GM21360 (cell line): ENCODE results near the gene LRRC3.
"Not testable (repeated sequence)": the region's sequence is repeated elsewhere in the genome, so short reads cannot be mapped to it uniquely, and the experiment has no call there.

Experiments
- ATAC-seq: cut with Tn5 transposase; IDR thresholded peaks from one replicate; pipeline ENCODE4 v1.9.1; 2021; ENCODE audit warnings: mild to moderate bottlenecking, moderate library complexity; ENCODE audit not compliant: unreplicated experiment

LRRC3 gene

DNA sequence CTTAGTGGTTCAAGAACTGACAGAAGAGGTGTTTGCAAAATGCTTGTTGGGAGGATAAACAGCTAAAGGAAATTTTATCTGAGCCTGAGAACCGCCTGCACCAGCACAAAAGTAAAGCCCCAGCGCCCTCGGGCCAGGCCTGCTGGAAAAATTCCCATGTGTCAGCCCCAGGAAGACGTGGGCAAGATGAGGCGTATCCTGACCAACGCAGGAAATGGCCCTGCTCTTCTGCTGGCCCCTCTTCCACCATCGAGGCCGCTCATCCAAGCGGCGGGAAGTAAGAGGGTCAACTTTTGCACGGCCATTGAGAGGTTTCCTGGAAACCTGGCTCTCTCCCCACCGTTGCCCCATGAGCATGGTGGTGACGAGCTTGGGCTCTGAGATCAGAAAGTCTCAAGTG is 39.6 kb downstream of the LRRC3 start:
- no peak for ATAC-seq

DNA sequence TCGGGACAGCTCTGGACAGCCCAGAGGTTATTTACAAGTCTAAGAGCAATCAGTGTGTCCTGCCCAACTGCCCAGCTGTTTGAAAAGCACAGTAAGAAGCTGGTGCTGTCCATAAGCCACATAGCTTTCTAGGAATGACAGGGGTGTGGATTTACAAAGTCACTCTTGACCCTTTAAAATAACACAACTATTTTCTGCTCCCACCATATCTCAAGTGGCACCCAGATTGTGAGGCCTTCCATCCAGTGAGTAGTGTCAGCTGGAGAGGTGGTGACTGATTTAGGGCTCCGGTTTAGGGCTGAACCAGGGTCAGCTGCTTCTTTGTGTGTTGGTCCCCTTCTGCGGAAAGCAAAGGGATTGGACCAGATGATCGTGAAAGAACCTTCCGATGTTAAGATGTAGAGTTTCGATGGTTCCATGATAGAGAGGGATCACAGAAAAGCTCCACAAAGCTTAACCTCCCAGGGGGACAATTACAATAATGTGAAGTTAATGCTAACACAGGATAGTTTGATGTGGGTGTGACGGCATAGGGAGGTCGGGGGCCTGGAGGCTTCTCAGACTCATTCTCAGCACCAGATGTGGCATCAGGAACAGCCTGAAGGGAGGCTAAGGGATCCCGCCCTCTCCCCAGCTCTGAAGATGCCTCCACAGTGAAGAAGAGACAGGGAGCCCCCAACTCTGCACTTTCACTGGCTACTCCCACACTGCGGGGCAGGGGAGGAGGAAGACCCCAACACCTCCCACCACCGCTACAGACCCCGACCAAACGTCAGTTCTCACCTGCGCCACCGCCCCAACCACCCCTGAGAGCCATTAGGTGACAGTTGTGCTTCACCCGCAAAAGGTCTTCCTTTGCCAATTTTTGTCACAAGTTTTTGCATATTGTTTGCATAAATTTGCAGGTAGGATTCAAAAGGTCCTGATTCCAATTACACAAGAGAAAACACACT is 40.6 kb downstream of the LRRC3 start:
- no peak for ATAC-seq

DNA sequence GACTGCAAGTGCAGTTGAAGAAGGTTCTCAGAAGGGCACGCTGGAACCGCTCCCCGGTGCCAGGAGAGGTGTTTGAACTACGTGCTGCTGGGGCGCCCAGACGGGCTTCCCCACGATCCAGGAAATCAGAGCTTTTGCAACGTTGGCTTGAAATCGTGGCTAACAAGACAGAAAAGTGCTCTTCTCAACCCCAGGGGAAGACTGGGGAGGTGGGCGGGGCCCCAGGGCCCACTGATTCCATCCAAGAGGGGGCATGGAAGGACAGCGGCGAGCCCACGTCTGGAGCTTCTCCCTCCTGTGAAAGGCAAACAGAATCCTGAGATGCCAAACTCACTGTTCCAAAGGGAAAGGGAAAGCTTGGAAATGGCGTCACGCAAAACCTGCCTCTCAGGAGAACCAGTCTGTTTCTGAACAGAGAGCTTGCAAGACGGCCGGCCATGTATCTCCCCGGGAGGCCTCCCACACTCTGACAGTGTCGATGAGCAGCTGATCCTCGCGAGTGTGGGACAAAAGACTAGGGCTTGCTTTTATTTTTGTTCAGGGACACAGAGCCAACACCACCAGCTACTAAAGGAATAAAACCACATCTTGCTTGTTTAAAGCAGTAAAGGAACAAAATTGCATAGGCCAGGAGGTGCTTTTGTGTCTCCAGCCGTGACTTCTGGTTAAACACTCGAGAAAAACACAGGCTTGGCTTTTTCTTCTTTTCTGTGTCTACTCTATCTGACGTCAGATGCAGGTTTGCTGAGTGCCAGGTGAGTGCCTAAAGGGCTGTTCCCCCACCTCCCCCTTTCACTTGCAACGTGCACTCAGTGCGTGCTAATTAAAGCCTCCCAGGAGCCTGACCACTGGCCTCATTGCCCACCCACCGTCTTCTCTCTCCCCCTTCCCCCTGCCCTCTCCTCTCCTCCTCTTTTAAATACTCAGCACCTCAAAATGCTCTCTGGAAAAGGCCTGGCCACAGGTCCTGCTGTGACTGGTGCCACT is 41.5 kb downstream of the LRRC3 start:
- ATAC-seq: no peak

DNA sequence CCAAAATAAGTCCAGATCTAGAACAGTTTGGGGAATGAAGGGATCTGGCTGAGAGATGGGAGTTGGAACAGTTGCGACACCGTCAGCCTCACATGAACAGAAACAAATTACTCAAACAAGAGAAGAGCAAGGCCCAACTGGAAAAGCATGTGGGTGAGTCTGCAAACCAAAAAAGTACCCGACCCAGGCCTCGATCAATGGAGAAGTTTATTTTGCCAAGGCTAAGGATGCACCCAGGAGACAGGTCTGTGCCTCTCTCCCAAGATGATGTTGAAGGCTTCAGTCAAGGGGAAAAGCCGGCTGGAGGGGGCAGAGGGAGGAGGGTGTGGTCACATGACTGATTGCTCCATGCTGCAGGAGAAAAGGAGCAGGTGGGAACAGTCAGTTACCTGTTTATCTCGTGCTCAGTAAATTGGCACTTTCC is 42.4 kb downstream of the LRRC3 start:
- no peak for ATAC-seq

DNA sequence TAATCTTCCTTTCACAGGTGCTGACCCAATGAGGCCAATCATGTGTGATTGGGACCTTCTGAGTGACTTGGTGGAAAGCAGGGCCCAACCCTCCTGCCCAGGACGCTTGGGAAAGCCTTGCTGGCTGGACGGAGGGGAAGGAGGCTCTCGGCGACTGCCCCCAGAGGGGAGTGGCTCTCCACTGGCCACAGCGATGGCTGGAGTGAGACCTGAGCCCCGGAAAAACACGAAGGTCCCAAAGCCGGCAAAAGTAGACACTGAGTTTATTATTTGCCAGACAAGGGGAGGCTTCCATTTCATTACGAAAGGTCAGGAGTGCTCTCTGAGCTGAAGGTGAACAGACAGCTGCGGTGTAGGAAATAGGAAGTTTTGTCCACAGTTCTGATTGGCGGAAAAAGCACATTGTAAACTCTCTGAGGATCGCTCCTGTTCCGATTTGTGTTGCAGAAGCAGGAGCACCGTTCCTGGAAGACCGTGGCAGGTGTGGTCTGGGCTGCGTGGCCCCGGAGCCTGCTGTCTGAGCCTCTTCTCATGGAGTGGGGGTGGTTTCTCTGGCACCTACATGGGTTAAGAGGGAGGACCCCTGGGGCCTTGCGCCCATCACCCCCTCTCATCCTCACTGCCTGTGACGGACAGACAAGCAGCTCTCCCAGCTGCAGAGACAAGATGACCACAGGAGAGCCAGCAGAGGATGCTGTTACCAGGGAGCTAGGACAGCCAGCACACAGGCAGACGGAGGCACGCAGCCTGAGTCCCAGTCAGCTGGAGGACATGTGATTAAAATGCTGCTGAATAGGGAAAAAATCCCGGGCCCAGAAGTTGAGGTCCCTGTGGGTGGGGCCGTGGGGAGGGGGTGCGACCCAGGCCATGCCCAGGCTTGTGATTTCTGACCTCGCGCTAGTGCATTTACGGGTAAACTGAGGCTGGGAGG is 43.2 kb downstream of the LRRC3 start:
- ATAC-seq: no peak

DNA sequence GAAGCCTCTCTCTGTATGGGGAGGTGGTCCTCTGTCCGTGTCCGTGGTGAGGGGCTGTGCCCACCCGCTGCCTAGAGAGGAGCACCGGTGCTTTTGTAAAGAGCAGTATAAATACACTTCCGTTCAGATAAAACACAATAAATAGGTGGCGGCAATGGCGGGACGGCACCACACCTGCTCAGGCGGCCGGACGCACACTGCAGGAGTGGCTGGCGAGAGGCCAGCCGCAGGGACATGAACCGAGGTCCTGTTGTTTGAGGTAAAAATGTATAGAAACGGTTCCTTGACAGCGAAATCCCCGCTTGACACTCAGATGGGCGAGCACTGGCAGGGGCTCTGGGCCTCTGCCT is 43.9 kb downstream of the LRRC3 start:
- ATAC-seq: no peak

DNA sequence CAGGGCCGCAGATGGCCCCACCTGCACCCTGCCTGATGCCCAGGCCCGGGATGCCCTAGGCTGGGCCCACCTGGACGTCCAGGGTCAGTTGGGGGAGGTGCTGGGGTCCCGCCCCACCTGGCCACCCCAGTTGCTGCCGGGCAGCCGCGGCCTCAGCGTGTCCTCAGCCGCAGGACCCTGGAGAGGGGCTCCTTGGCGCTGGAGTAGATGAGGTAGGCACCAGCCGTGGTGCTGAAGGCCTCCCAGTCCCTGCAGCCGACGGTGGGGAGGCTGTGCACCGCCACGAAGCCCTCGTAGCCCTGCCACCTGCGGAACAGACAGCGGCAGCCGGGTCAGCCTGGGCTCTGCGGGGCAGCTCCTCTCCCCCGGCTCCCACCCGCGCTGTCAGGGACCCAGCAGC is 44.3 kb downstream of the LRRC3 start:
- ATAC-seq: no peak

DNA sequence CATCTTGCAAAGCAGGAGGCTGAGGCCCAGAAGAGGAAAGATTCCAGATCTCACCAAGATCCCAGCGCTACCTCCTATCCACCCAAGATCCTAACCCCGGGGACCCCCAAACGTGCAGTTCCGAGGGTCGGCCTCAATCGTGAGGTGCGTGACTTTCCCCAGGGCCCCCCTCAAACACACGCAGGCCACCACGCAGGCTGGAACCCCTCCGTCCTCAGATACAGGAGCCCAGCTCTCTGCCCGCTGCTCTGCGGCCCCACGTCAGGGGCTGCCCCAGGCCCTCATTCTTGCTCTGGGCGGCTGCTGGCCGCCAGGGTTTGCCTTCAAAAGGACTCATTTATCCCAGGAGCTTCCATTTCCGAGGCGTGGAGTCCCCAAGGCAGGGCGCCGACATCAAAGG is 44.8 kb downstream of the LRRC3 start:
- no peak for ATAC-seq

DNA sequence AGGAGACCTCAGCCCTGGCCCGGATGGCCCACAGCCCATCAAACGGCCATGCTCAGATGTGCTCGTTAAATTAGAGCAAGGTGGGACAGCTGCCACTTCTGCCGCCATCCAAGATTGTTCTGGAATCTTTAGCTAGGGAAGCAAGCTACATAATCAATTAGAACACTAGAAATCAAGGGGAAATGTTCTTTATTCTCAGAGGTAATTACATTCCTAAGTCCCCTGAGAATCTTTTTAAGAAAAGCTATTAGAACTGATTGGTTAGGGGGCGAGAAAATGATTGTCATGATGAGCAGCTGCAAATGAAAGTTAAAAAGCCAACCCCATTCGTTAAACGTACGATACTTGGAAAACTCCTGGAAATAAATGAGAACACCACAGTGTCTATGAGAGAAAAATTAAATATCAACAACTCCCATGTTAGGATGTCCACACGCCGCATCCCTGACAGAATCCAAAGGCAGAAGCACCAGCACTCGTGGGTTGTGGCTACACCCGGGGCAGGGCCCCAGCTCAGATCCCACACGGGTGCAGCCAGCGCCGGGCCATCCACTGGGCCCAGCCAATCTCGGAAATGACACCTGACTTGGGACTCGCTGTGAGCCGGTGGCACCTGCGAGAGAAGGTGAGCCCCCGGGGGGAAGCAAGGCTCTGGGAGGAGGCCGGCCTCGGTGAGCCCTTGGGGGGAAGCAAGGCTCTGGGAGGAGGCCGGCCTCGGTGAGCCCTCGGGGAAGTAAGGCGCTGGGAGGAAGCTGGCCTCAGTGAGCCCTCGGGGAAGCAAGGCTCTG is 47.1 kb downstream of the LRRC3 start:
- no peak for ATAC-seq

DNA sequence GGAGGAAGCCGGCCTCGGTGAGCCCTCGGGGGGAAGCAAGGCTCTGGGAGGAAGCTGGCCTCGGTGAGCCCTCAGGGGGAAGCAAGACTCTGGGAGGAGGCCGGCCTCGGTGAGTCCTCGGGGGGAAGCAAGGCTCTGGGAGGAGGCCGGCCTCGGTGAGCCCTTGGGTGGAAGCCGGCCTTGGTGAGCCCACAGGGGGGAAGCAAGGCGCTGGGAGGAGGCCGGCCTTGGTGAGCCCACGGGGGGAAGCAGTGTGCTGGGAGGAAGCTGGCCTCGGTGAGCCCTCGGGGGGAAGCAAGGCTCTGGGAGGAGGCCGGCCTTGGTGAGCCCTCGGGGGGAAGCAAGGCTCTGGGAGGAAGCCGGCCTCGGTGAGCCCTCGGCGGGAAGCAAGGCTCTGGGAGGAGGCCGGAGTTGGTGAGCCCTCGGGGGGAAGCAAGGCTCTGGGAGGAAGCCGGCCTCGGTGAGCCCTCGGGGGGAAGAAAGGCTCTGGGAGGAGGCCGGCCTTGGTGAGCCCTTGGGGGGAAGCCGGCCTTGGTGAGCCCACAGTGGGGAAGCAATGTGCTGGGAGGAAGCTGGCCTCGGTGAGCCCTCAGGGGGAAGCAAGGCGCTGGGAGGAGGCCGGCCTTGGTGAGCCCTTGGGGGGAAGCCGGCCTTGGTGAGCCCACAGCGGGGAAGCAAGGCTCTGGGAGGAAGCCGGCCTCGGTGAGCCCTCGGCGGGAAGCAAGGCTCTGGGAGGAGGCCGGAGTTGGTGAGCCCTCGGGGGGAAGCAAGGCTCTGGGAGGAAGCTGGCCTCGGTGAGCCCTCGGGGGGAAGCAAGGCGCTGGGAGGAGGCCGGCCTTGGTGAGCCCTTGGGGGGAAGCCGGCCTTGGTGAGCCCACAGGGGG is 47.9 kb downstream of the LRRC3 start:
- not testable (repeated sequence) for ATAC-seq

DNA sequence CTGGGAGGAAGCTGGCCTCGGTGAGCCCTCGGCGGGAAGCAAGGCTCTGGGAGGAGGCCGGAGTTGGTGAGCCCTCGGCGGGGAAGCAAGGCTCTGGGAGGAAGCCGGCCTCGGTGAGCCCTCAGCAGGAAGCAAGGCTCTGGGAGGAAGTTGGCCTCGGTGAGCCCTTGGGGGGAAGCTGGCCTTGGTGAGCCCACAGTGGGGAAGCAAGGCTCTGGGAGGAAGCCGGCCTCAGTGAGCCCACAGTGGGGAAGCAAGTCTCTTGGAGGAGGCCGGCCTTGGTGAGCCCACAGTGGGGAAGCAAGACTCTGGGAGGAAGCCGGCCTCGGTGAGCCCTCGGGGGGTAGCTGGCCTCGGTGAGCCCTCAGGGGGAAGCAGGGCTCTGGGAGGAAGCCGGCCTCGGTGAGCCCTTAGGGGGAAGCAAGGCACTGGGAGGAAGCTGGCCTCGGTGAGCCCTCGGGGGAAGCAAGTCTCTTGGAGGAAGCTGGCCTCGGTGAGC is 48.6 kb downstream of the LRRC3 start:
- ATAC-seq: no peak

DNA sequence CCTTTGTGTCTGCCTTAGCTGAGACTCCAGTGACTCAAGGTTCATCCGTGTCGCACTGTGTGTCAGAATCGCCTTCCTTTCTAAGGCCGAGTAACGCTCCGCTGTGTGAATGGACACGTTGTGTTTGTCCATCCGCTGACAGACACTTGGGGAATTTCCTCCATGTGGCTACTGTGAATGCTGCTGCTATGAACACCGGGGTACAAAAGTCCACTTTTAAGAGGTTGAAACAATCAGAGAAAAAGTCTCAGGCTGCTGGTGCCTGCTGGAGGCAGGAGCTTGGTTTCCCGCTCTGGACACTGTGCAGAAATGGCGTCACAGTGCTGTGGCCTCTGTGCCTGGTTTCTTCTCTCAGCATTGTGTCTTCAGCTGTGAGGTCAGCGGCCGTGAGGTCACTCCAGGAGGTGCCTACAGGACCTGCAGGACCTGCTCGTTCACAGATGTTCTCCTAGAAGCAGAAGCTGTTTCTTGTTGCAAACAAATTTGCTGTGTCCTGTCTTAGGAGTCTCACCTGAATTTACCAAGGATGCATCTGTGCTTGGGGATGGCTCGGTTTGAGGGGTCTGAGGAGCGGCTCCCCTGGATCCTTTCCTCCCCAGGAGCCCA is 50.5 kb downstream of the LRRC3 start:
- ATAC-seq: no peak

DNA sequence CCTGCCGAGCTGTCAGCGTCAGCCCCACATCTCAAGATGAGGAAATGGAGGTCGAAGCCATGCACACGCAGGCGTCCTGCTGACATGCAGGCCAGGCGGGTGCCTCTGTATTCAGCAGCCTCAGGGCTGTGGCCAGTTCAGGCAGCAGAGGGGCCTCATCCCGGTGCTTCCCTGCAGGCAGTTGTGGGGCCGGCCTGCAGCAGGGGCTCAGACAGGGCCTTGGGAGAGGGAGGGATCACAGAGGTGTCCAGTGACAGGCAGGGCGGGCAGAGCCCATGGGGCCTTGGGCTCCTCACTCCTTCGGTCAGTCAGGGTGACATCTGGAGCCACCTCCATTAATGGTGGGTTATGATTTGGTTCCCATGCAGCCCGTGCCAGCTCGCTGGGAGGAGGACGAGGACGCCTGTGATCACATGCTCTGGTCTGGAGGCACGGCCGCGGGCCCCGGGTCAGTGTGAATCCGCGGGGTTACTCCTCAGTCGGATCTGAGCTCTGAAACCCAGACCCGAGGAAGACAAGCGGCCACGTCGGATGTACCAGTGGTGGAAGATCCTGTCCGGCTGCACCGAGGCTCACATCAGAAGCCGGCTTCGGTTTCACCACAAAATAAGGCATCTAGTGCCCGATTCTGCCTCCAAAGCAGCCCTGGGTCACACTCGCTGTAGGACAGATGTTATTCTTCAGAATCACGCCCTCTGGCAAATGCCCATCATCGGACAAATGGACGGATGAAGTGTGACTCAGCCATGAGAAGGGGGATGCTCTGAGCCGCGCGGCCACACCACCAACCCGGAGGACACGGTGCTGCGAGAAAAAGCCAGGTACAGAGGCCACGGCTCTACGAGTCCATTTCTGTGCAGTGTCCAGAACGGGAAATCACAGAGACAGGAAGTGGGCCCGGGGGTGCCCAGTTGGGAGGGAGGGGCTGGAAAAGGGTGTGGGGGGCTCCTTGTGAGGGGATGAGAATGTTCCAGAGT is 51.3 kb downstream of the LRRC3 start:
- no peak for ATAC-seq

DNA sequence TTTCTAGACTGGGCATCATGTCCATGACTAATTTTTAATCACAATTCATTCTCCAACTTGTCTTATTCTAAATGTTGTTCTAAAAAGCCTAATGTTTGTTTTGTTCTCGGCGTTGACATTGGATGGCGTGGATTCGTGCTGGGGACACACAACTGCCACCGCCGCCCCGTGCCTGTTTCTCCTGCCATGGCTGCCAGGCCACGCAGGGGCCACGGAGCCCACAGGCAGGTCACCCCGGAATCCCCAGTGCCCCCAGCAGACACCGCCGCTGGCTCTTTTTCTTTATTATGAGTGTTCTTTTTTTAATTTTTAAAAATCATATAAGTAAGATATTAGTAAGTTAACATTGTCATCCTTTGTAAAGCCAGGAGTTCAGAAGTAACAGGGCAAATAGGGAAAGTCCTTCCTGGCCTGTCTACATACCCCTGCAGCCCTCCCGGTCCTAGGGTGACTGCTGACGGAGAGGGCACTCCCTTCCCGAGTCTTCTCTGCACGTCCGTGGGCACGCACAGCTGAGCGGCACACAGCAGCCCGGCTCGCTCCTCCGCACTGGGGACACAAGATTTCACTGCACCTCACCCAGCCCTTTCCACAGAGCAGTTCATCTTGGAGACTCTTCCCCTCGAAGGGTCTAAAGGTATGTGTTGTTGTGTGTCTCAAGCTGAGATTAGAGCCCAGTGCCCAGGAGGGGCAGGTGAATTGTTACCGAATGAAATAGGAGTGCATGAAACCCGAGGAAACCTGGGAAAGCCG is 52.5 kb downstream of the LRRC3 start:
- no peak for ATAC-seq

DNA sequence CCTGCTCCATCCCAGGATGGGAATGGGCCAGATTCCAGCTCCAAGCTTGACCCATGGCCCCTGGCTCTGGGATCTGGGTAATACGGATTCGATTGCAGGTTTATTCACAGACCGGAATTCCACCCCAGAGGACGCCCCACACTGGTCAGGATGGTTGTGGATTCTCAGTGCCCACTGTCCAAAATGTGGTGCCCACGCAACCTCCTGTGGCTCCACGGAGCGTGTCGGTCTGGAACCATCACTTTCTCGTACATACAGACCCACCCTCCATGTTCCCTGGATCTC is 53.1 kb downstream of the LRRC3 start:
- no peak for ATAC-seq

DNA sequence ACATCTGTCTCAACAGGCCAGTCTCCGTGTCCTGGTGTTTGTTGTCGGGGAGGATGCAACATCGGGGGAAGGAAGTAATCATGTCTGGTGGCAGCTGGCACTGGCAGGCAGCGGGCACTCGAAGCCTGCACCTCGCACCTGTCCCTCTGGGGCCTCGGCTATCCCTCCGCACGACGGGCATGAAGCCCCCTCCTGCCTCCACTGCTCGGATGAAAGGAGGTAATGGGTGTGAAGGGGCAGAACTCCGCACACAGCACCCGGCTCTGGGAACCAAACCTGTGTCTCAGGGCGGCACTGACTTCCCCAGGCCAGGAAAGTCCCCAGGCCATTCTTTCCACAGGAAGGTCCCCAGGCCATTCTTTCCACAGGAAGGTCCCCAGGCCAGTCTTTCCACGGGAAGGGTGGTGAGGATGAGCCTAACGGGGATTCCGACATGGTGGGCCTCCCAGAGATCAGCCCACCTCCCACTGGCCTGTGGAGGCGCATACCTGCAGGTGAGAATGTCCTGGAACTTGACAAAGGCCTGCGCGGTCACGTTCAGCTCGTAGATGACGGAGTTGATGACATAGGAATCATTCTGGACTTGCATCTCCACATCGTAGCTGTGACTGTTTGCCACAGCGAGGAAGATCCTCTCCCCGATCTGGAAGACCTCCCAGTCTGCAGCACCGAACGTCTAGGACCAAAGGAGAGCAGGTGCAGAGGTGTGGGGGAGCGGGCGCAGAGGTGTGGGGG is 53.6 kb downstream of the LRRC3 start:
- ATAC-seq: no peak
